K562 (cell line): ENCODE results near the gene RER1. TPM values are rescaled to one million over a fixed set of nuclear protein-coding genes. Genes with fewer than 3 reads are reported as not detected.

ENCODE experiments used
- ATAC-seq: fragments of 200-7000 bp; cut with Tn5 transposase; 3 replicates; pipeline ENCODE4 v1.9.1; 2020; ENCODE audit warnings: moderate library complexity
- BruUV-seq: library from RNA; stranded (reverse); fragments of 400-500 nt; replicated peaks from 2 replicates; lab custom pipeline; 2021; lab: Mats Ljungman, UMichigan
- CTCF ChIA-PET: fragments of 300-600 bp; formaldehyde crosslinking; extraction: SDS; loops from one replicate; lab custom pipeline; 2021; ENCODE audit warnings: low intra/inter-chr PET ratio; lab: Yijun Ruan, JAX
- POLR2A ChIA-PET: fragments of 300-600, 350-650 bp; sonication (Branson Sonifier 250); formaldehyde crosslinking; extraction: SDS; loops from one replicate; lab custom pipeline; 2021; ENCODE audit warnings: antibody characterized with exemption, inconsistent platforms; lab: Yijun Ruan, JAX
- DNase-seq, 4 experiments: peaks; one replicate each; pipeline versions ENCODE4 v3.0.0 to v3.0.0-alpha.2; 2011 to 2018; ENCODE audit warnings: low spot score in 3 of 4, mixed read lengths in 3 of 4; ENCODE audit errors: extremely low read depth in 1 of 4
- FAIRE-seq: peaks from 2 replicates; lab custom pipeline; 2011; peaks lifted over from hg19 to GRCh38; lab: Jason Lieb, UNC
- H2AFZ ChIP-seq: 2 replicates; pipeline ENCODE4 v1.6.0; 2011; ENCODE audit warnings: low read depth, low read length, control low read depth, inconsistent platforms
- H3K27ac ChIP-seq: fragments of 200-600 bp; 3 replicates; pipeline ENCODE4 v1.8.0; 2011; ENCODE audit warnings: low read depth, mild to moderate bottlenecking, control low read depth, inconsistent platforms, low read length, moderate library complexity, mixed read lengths; ENCODE audit errors: extremely low read depth
- H3K27me3 ChIP-seq, 2 experiments: fragments of 300-600 bp in 1 of 2; 2 replicates in 1 of 2; 3 replicates in 1 of 2; pipeline versions ENCODE4 v1.6.0 to v1.8.0; 2011; ENCODE audit warnings: inconsistent platforms in 2 of 2, low read length in 2 of 2, mild to moderate bottlenecking in 1 of 2, mixed read lengths in 1 of 2, moderate library complexity in 1 of 2; ENCODE audit not compliant: control insufficient read depth in 2 of 2, insufficient read depth in 2 of 2
- H3K36me3 ChIP-seq: fragments of 300-600 bp; 3 replicates; pipeline ENCODE4 v1.8.0; 2011; ENCODE audit warnings: mild to moderate bottlenecking, low read length, inconsistent platforms; ENCODE audit not compliant: control insufficient read depth, insufficient read depth
- H3K4me1 ChIP-seq, 2 experiments: fragments of 200-600 bp in 1 of 2; replicated peaks in 1 of 2; 2 replicates in 1 of 2; 3 replicates in 1 of 2; pipeline versions ENCODE4 v1.5.1 to v1.8.0; 2011; ENCODE audit warnings: inconsistent platforms in 2 of 2, low read length in 2 of 2, mild to moderate bottlenecking in 1 of 2, mixed read lengths in 1 of 2, moderate library complexity in 1 of 2; ENCODE audit not compliant: control insufficient read depth in 2 of 2, insufficient read depth in 2 of 2
- H3K4me2 ChIP-seq: 2 replicates; pipeline ENCODE4 v1.6.1; 2011; ENCODE audit warnings: low read length, control low read depth, inconsistent platforms, mixed read lengths; ENCODE audit not compliant: insufficient read depth
- H3K4me3 ChIP-seq: fragments of 200-600 bp; sonication (generic), shearing (Covaris generic); 2 replicates; pipeline ENCODE4 v1.5.1; 2016; ENCODE audit warnings: control low read depth, inconsistent platforms
- H3K79me2 ChIP-seq: fragments of 200-600 bp; 3 replicates; pipeline ENCODE4 v1.8.0; 2011; ENCODE audit warnings: low read length, inconsistent platforms; ENCODE audit not compliant: control insufficient read depth, insufficient read depth
- H3K9ac ChIP-seq, 2 experiments: 2 replicates each; pipeline versions ENCODE4 v1.6.0 to v1.6.1; 2011; ENCODE audit warnings: low read depth in 2 of 2, low read length in 2 of 2, control low read depth in 1 of 2, inconsistent platforms in 1 of 2, mild to moderate bottlenecking in 1 of 2, mixed read lengths in 1 of 2; ENCODE audit not compliant: insufficient read depth in 1 of 2
- H3K9me1 ChIP-seq: one replicate; pipeline ENCODE4 v1.6.0; 2011; ENCODE audit warnings: inconsistent platforms, mild to moderate bottlenecking, low read length, moderate library complexity; ENCODE audit not compliant: control insufficient read depth, insufficient read depth
- H3K9me3 ChIP-seq: replicated peaks from 2 replicates; pipeline ENCODE4 v1.5.1; 2011; ENCODE audit warnings: low read depth, low read length, inconsistent platforms; ENCODE audit not compliant: control insufficient read depth, insufficient read depth
- H4K20me1 ChIP-seq: replicated peaks from 2 replicates; pipeline ENCODE4 v1.6.1; 2011; ENCODE audit warnings: low read length, inconsistent platforms, mixed read lengths; ENCODE audit not compliant: control insufficient read depth, insufficient read depth
- ATF6 ChIP-seq: sonication (generic); formaldehyde crosslinking; IDR thresholded peaks from 2 replicates; pipeline ENCODE4 v1.4.0; 2020; ENCODE audit warnings: mild to moderate bottlenecking, missing genetic modification reagents
- CBX2 ChIP-seq: fragments of 200-600 bp; sonication (generic); IDR thresholded peaks from one replicate; pipeline ENCODE4 v1.6.1; 2012; ENCODE audit warnings: mild to moderate bottlenecking, low read length, inconsistent platforms; ENCODE audit not compliant: insufficient read depth, poor library complexity, severe bottlenecking
- DNMT1 ChIP-seq: fragments of 450-650 bp; IDR thresholded peaks from 2 replicates; pipeline ENCODE4 v1.6.1; 2016; ENCODE audit warnings: antibody characterized with exemption, mild to moderate bottlenecking
- ELF4 ChIP-seq: fragments of 450-650 bp; formaldehyde crosslinking; IDR thresholded peaks from 2 replicates; pipeline ENCODE4 v1.4.0; 2022; ENCODE audit warnings: missing genetic modification characterization
- JUNB ChIP-seq: fragments of 450-650 bp; formaldehyde crosslinking; conservative IDR thresholded peaks from 2 replicates; pipeline ENCODE4 v1.4.0; 2020; ENCODE audit warnings: mild to moderate bottlenecking
- MXD1 ChIP-seq: fragments of 250-450 bp; sonication (Bioruptor Pico); IDR thresholded peaks from 2 replicates; pipeline ENCODE4 v1.8.0; 2021; ENCODE audit warnings: borderline replicate concordance, mild to moderate bottlenecking, moderate library complexity; ENCODE audit not compliant: poor library complexity, severe bottlenecking
- NFE2 ChIP-seq: IDR thresholded peaks from 2 replicates; pipeline ENCODE4 v1.6.1; 2014; ENCODE audit warnings: antibody characterized with exemption, low read depth
- SMARCA4 ChIP-seq: fragments of 450-650 bp; IDR thresholded peaks from 2 replicates; pipeline ENCODE4 v1.6.1; 2016
- ZFP1 ChIP-seq: fragments of 450-650 bp; formaldehyde crosslinking; IDR thresholded peaks from 2 replicates; pipeline ENCODE4 v1.4.0; 2020; ENCODE audit warnings: mild to moderate bottlenecking, mixed read lengths
- WGBS: fragments of 100-300 bp; shearing (Covaris generic); methylation state at CpG from one replicate; pipeline ENCODE4 v1.1.6; 2016; ENCODE audit warnings: low coverage, mixed read lengths; ENCODE audit not compliant: insufficient coverage; ENCODE audit errors: missing lambda C conversion rate; 5-methylcytosine and 5-hydroxymethylcytosine counted together
- in situ Hi-C: fragments of 300-500 bp; cut with MboI; formaldehyde crosslinking; loops from 4 replicates; pipeline ENCODE4 v1.15.0; 2018; ENCODE audit warnings: inconsistent platforms, mixed read lengths
- intact Hi-C: fragments of 100-400 bp; cut with micrococcal nuclease; formaldehyde crosslinking; loops from 2 replicates; pipeline ENCODE4 v1.14.2; 2022
- polyA plus RNA-seq, 8 experiments: library from polyadenylated mRNA; depleted of rRNA in 4 of 8; stranded (reverse) in 5 of 8; unstranded in 3 of 8; fragments of >200 nt; fragmentation: Nextera tagmentation in 2 of 8; fragmentation: Illumina TruSeq in 1 of 8; extraction: Ambion mirVana in 2 of 8; extraction: Trizol in 1 of 8; gene quantifications; 2 replicates each; pipeline versions ENCODE4 v1.2.1 to v1.2.3, GENCODE V29; 2011 to 2014; ENCODE audit warnings: inconsistent platforms in 1 of 8, missing spikeins in 1 of 8
- total RNA-seq, 7 experiments: library from RNA; depleted of rRNA in 6 of 7; stranded (reverse); fragments of >200 nt in 6 of 7; fragmentation: Illumina TruSeq in 2 of 7; extraction: Trizol in 2 of 7; gene quantifications; 2 replicates each; pipeline versions ENCODE4 v1.2.1 to v1.2.3, GENCODE V29; 2011 to 2021; ENCODE audit warnings: low replicate concordance in 1 of 7
- TF ChIP-seq, protein P1 (sequence below), 2 experiments: IDR thresholded peaks in 1 of 2; conservative IDR thresholded peaks in 1 of 2; 2 replicates each; pipeline ENCODE4 v1.6.1; 2016; ENCODE audit warnings: low read depth in 2 of 2, mild to moderate bottlenecking in 1 of 2, missing compliant biosample characterization in 1 of 2, missing genetic modification characterization in 1 of 2, moderate library complexity in 1 of 2

The RER1 gene
- total and polyA plus RNA-seq, 9 of the 15 experiments (the other 6 are each of a cell fraction or from before 2014, with no cell fraction given), result 19.6 to 354 (median 183) TPM

GRCh38 chr1:2343023-2343935 is 48.4 kb upstream of the RER1 start:
- Histone ChIP-seq H3K9ac (no peak overlapping the region; a peak in 1 of 4 replicates), H2AFZ (no peak overlapping the region), H4K20me1 (peaks cover 26% of the 10 kb centered on the region), H3K27me3 (peaks cover 78 to 92% of the 10 kb centered on the region in 2 experiments; a peak in 4 of 5 replicates), H3K4me2 (no peak overlapping the region), H3K27ac (no peak overlapping the region), H3K9me3 (no peaks in the 10 kb centered on the region), H3K36me3 (no peaks in the 10 kb centered on the region), H3K4me3 (no peak overlapping the region), H3K4me1 (peaks cover 0 to 44% of the 10 kb centered on the region in 2 experiments; a peak in 2 of 5 replicates), H3K9me1 (no peaks in the 10 kb centered on the region), H3K79me2 (no peaks in the 10 kb centered on the region)
- ATAC-seq (no peak), FAIRE-seq (no peak), DNase-seq (no peak)
- in situ Hi-C loops (no loop called here), intact Hi-C loops (no loop called here)
- 10% methylated on average over 39 of the region's 39 CpGs for WGBS
- CTCF ChIA-PET, result no interaction called here
- POLR2A ChIA-PET, result interaction anchor here (1.2 kb wide), 1 partner anchor 23 kb away, joined by 5 read pairs; no protein-coding TSS in a partner anchor
- no TSS peak for BruUV-seq
- TF ChIP-seq ELF4 (CRISPR knock-in tag) (no peak), ZFP1 (no peak), JUNB (CRISPR knock-in tag) (no peak), SMARCA4 (no peak), NFE2 (no peak), DNMT1 (no peak), CBX2 (no peak), ATF6 (CRISPR knock-in tag) (no peak), MXD1 (CRISPR knock-in tag) (no peak)
- TF ChIP-seq, protein P1, sequence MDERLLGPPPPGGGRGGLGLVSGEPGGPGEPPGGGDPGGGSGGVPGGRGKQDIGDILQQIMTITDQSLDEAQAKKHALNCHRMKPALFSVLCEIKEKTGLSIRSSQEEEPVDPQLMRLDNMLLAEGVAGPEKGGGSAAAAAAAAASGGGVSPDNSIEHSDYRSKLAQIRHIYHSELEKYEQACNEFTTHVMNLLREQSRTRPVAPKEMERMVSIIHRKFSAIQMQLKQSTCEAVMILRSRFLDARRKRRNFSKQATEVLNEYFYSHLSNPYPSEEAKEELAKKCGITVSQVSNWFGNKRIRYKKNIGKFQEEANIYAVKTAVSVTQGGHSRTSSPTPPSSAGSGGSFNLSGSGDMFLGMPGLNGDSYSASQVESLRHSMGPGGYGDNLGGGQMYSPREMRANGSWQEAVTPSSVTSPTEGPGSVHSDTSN (CRISPR knock-in tag; IDR thresholded peaks at IDR 0.05; ENCODE audit: low read depth), result no peak
- TF ChIP-seq, protein P1 (tag; conservative IDR thresholded peaks at IDR 0.05; ENCODE audit: low read depth), result no peak
